ENCODE measurements around the gene KCNQ5. TPM values are rescaled to one million over a fixed set of nuclear protein-coding genes. Genes with fewer than 3 reads are reported as not detected.

The KCNQ5 gene
- polyA plus RNA-seq, 1 donor (not counting 4 experiments of a cell fraction or from before 2014, with no cell fraction given) = 3.4 TPM

DNA sequence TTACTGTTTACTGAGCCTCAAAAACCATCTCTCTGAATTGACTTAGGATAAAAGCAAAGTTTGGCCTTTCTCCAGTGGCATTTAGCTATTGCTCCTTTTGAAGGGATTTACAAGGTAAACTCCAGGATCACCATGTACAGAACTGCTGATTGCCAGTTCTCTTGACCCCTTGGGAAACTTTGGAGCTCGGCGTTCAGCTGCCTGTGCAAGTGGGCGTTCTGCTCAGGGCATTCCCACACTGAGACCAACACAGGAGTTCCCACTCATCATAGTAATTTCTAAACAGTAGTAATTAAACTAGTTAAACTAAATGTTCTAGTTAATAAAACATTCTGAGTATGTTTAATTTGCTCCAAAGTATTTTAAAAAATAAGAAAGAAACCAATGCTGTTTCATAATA is 14.9 kb downstream of the KCNQ5 start:
- no peaks in the 10 kb centered on the region for H3K36me3 ChIP-seq (ENCODE audit: control insufficient read depth in 2 of 2, extremely low read depth in 1 of 2, insufficient read depth in 2 of 2, low read length in 2 of 2)
- no peak overlapping the region for H2AFZ ChIP-seq (ENCODE audit: control insufficient read depth, low read length)
- DNase-seq (ENCODE audit: low read depth, low spot score) (no peak), FAIRE-seq (no peak)
- no peak overlapping the region for H3K4me3 ChIP-seq (ENCODE audit: control insufficient read depth in 2 of 3, extremely low read depth in 1 of 3, insufficient read depth in 2 of 3, low read depth in 1 of 3, low read length in 3 of 3)
- no peaks in the 10 kb centered on the region for H3K9me3 ChIP-seq (ENCODE audit: control insufficient read depth, low read depth, low read length)
- dilution Hi-C loops (cut with MboI; ENCODE audit: extremely low pct_ligation_motif_present, low sequenced_read_pairs) = no loop called here
- no peak overlapping the region for H3K9ac ChIP-seq (ENCODE audit: control insufficient read depth, extremely low read depth, insufficient read depth, low read length)
- TF ChIP-seq, protein P1, sequence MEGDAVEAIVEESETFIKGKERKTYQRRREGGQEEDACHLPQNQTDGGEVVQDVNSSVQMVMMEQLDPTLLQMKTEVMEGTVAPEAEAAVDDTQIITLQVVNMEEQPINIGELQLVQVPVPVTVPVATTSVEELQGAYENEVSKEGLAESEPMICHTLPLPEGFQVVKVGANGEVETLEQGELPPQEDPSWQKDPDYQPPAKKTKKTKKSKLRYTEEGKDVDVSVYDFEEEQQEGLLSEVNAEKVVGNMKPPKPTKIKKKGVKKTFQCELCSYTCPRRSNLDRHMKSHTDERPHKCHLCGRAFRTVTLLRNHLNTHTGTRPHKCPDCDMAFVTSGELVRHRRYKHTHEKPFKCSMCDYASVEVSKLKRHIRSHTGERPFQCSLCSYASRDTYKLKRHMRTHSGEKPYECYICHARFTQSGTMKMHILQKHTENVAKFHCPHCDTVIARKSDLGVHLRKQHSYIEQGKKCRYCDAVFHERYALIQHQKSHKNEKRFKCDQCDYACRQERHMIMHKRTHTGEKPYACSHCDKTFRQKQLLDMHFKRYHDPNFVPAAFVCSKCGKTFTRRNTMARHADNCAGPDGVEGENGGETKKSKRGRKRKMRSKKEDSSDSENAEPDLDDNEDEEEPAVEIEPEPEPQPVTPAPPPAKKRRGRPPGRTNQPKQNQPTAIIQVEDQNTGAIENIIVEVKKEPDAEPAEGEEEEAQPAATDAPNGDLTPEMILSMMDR (optimal IDR thresholded peaks at IDR 0.05 in 1 of 3, IDR thresholded peaks at IDR 0.05 in 1 of 3, conservative IDR thresholded peaks at IDR 0.05 in 1 of 3; ENCODE audit: extremely low read depth in 1 of 3, insufficient read depth in 2 of 3, low read length in 3 of 3) = no peak
- TF ChIP-seq EZH2 (IDR thresholded peaks at IDR 0.05; ENCODE audit: low read length) = no peak
- H4K20me1 ChIP-seq (ENCODE audit: control insufficient read depth, extremely low read depth, insufficient read depth, low read length) = no peaks in the 10 kb centered on the region
- H3K27ac ChIP-seq (ENCODE audit: control insufficient read depth, insufficient read depth, low read length) = no peak overlapping the region
- no peaks in the 10 kb centered on the region for H3K27me3 ChIP-seq (ENCODE audit: control insufficient read depth, extremely low read depth, insufficient read depth, low read length)
- peaks cover 22% of the 10 kb centered on the region for H3K79me2 ChIP-seq (ENCODE audit: control insufficient read depth, insufficient read depth, low read length)
- H3K4me1 ChIP-seq (ENCODE audit: control insufficient read depth, extremely low read depth, insufficient read depth, low read length) = peaks cover 3% of the 10 kb centered on the region
- H3K4me2 ChIP-seq (ENCODE audit: control insufficient read depth, extremely low read depth, insufficient read depth, low read depth, low read length) = no peak overlapping the region
- H3K9me1 ChIP-seq (ENCODE audit: control insufficient read depth, extremely low read depth, insufficient read depth, low read length) = no peaks in the 10 kb centered on the region

- Histone ChIP-seq H3K27ac (ENCODE audit: control insufficient read depth, insufficient read depth, low read length) (no peak overlapping the region), H3K4me1 (ENCODE audit: control insufficient read depth, extremely low read depth, insufficient read depth, low read length) (peaks cover 3% of the 10 kb centered on the region), H3K36me3 (ENCODE audit: control insufficient read depth in 2 of 2, extremely low read depth in 1 of 2, insufficient read depth in 2 of 2, low read length in 2 of 2) (no peaks in the 10 kb centered on the region), H3K9ac (ENCODE audit: control insufficient read depth, extremely low read depth, insufficient read depth, low read length) (no peak overlapping the region), H3K27me3 (ENCODE audit: control insufficient read depth, extremely low read depth, insufficient read depth, low read length) (no peaks in the 10 kb centered on the region), H3K9me3 (ENCODE audit: control insufficient read depth, low read depth, low read length) (no peaks in the 10 kb centered on the region), H3K4me3 (ENCODE audit: control insufficient read depth in 2 of 3, extremely low read depth in 1 of 3, insufficient read depth in 2 of 3, low read depth in 1 of 3, low read length in 3 of 3) (no peak overlapping the region), H3K4me2 (ENCODE audit: control insufficient read depth, extremely low read depth, insufficient read depth, low read depth, low read length) (no peak overlapping the region), H4K20me1 (ENCODE audit: control insufficient read depth, extremely low read depth, insufficient read depth, low read length) (no peaks in the 10 kb centered on the region), H3K79me2 (ENCODE audit: control insufficient read depth, insufficient read depth, low read length) (peaks cover 8% of the 10 kb centered on the region), H2AFZ (ENCODE audit: control insufficient read depth, low read length) (no peak overlapping the region), H3K9me1 (ENCODE audit: control insufficient read depth, extremely low read depth, insufficient read depth, low read length) (no peaks in the 10 kb centered on the region)
- no peak for TF ChIP-seq EZH2 (IDR thresholded peaks at IDR 0.05; ENCODE audit: low read length)
- TF ChIP-seq, protein P1 (optimal IDR thresholded peaks at IDR 0.05 in 1 of 3, IDR thresholded peaks at IDR 0.05 in 1 of 3, conservative IDR thresholded peaks at IDR 0.05 in 1 of 3; ENCODE audit: extremely low read depth in 1 of 3, insufficient read depth in 2 of 3, low read length in 3 of 3) = no peak
- dilution Hi-C loops (cut with MboI; ENCODE audit: extremely low pct_ligation_motif_present, low sequenced_read_pairs) = no loop called here
- FAIRE-seq (no peak), DNase-seq (ENCODE audit: low read depth, low spot score) (no peak)
These were observed 18.2 kb downstream of the KCNQ5 start for GRCh38 chr6:72639920-72640614.

Measured in keratinocyte (primary cell).